ENCODE data around the gene CENPC.

Gene CENPC, protein sequence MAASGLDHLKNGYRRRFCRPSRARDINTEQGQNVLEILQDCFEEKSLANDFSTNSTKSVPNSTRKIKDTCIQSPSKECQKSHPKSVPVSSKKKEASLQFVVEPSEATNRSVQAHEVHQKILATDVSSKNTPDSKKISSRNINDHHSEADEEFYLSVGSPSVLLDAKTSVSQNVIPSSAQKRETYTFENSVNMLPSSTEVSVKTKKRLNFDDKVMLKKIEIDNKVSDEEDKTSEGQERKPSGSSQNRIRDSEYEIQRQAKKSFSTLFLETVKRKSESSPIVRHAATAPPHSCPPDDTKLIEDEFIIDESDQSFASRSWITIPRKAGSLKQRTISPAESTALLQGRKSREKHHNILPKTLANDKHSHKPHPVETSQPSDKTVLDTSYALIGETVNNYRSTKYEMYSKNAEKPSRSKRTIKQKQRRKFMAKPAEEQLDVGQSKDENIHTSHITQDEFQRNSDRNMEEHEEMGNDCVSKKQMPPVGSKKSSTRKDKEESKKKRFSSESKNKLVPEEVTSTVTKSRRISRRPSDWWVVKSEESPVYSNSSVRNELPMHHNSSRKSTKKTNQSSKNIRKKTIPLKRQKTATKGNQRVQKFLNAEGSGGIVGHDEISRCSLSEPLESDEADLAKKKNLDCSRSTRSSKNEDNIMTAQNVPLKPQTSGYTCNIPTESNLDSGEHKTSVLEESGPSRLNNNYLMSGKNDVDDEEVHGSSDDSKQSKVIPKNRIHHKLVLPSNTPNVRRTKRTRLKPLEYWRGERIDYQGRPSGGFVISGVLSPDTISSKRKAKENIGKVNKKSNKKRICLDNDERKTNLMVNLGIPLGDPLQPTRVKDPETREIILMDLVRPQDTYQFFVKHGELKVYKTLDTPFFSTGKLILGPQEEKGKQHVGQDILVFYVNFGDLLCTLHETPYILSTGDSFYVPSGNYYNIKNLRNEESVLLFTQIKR

DNA sequence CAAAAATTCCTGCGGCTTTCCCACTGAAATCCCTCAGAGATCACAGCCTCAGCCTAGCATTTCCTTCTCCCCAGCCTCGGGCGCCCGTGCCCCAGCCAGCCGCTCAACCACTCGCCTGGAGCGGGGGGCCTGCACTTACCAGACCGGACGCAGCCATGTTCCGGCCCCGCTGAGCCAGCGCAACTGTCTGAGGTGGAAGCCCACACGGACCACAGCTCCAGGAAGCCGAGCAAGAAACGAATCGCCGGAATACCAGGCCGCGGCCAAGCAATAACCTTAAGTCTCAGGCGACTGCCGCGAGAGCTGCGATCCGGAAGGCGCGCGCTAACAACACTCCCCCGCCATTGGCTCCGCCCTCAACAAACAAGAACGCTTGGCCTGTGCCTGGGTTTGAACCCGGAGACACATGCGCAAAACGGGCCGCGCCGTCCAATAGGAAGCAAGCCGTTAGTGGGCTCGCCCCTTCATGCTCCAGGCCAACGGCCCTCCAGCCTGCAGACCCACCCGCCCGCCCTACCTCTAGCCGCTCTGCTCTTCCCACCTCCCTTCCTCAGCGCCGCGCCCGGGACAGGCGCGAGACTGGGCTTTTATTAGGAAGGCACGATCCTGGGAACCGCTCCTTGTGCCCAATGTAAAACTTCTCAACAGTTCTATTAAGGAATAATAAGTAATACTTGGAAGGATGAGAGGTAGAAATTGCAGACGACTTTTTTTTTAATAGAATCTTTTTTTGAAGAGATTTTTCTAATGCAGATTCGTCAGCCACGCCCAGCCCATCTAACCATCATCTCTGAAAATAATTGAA, at the start of gene CENPC:
CENPC (minus strand) TSS at position 305 of the 805 bp plus-strand sequence; CDS start at position 157, 148 bp downstream.
- DNase-seq (ENCODE audit: low spot score) = peak; percentile 91

DNA sequence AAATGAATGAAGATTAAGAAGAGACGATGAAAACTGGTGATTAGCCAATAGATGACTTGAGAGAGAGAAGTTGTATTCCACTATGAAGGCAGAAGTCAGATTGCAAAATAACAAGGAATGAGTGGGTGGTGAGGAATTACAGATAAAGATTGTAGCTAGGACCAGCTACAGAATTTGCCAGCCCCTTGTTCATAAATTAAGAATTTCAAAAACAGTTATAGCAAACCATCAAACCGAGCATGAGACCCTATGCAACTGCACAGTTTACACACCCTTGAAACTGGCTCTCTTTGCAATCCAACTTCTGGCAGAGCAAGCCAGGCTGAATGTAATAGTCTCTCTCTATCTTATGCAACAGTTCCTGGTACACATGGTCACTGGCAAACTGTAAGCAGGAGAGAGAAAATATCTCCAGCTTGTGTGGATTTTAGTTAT, 48.5 kb upstream of the CENPC start:
- DNase-seq (ENCODE audit: low spot score) = no peak

DNA sequence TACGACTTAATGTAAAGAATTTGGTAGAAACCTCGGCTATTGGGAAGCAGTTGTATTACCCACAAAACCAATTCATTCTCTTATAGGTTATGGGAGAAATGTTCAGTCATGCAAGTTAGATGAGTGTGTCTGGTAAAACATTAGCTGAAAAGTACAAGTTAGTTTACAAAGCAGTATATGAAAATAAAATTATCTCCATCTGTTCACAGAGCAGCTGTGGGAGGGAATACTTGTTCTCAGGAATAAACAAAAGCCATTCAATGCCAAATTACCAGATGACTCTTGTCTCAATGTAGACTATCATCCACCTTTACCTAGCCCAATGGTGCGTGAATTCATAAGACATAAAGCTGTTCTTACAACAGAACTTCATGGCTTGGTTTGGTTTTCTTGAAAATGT, 41.9 kb upstream of the CENPC start:
- no peak for DNase-seq (ENCODE audit: low spot score)

DNA sequence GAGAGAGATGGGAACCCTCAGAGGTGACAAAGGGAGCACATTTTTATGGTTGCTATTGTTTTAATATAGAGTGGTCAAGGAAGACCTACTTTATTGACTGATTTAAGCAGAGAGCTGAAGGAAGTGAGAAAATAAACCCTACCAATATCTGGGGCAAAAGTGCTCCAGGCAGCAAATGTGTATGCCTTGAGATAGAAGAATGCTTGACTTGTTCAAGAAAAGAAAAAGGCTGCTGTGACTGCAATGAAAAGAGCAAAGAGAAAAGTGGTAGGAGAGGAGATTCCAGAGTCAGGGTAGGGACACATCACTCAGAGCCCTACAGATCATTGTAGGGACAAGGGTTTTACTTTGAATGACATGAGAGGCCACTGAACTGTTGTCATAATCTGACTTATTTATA, 39.2 kb upstream of the CENPC start:
- no peak for DNase-seq (ENCODE audit: low spot score)

DNA sequence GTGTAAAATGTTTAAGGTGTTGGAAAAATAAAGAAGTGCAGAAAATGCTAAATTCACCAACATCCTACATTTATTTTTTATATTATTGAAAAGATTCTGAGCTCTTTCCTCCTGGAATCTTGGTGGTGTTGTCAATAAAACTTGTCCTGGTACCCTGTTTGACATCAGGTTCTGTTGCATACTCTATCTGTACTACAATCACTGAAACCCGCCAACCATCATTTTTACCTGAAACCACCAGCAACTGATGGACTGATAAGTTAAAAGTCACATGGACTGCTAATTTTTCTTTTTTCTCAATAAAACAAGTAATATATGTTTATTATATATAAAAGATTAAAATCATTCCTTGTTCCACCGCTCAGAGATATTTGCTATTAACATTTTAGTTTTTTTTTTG, 36.6 kb upstream of the CENPC start:
- DNase-seq (ENCODE audit: low spot score) = no peak

DNA sequence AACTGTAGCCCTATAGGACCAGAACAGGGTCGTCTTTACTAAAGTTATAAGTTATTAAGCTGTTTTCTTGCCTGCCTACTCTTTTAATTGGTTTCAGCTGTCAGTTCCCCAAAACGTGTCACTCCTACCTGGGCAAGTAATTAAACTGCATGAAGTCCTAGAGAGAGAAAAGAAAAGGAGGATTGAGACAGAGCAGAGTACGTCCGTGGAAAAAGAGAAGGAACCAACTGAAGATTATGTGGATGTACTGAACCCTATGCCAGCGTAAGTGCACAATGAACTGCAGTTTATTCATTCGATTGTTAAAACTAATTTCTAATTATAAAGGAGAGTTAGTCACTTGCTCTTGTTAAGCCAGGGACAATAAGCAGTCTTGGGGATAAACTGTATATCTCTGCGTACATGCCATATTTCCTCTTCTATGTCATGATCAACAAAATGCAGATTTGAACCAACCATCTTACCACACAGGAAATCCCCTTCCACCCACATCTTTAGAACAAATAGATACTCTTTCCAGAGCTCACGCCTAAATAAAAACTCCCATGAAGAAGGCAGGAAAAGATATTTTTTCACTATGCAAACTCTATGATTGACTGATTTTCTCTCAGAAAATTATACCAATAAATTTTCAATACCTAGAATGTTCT, 36.0 kb upstream of the CENPC start:
- no peak for DNase-seq (ENCODE audit: low spot score)

DNA sequence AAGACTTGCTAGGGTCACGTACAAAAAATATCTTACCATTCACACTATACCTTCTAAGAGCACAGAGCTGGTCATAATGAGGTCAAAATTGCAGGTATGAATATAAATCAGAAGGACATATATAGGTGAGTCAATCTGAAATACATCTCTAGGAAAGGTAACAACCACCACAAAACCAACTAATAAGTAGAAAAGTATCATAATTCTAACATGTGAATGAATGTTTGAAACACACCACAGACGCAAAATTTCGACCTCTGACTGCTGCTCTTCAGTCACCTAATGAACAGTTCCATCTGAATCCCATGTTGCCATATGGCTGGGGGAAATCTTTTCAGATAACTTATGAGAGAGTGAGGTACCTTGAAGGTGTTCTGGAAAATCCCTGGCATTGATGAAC, 35.3 kb upstream of the CENPC start:
- no peak for DNase-seq (ENCODE audit: low spot score)

DNA sequence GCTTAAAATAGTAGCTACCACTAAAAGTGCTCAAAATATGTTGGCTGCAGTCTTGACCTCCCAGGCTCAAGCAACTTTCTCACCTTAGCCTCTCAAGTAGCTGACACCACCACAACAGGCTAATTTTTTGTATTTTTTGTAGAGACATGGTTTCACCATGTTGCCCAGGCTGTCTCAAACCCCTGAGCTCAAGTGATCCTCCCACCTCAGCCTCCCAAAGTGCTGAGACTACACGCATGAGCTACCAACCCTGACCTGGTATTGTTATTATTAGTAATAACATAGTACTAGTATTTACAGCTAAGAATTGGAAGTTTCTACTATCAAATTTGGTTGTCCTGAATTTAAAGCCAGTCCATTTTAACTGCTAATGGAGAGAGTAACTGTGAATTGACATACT, 31.2 kb upstream of the CENPC start:
- no peak for DNase-seq (ENCODE audit: low spot score)

DNA sequence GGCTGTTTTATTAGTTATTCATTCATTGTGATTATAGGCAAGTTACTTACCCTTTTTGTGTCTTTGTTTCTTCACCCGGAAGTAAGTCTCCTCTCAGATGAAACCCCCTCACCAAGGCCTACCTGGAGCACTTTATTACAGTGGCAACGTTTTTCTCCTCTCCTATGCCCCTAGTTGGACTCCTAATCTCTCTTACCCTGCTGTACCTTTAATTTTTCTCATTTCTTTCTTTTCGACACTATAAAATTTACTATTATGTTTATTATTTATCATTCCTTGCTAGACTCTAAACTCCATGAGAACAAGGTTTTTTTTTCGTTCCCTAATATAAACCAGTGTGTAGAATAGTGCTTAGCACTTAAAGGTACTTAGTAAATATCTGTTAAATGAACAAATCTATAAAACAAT, 30.8 kb upstream of the CENPC start:
- DNase-seq (ENCODE audit: low spot score) = no peak

DNA sequence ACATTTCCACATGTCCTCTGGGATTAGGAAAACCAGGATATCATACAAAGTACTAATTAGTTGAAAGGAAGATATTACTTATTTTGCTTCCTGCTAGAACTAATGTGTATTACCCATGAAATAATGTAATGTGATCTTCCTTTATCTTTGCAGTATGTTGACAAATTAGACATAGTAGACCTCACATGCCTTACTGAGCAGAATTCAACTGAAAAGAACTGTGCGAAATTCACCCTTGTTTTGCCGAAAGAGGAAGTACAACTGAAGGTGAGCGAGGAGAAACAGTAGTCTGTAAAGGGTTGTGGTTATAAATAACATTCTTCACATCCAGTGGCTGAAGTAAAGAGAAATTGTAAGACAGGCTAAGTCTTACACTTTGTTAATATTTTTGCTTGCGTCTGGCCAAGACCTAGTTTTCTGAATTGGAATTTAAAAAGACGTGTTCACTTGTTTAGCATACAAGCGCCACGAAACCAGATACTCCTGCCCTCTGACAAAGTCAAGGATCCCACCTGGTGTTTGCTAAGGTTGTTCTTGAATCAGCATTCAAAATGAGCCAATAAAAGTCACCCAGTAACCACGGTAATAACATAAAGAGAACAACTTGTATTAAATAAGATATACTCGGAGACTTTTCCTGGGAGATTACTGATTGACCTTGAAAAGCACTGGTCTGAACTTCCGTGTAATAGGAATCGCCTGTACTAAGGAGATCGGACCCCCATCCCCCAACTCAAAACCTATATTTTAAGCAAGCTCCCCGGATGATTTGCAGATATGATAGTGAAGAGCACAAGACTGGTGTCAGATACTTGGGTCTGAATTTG, 30.1 kb upstream of the CENPC start:
- DNase-seq (ENCODE audit: low spot score) = no peak

DNA sequence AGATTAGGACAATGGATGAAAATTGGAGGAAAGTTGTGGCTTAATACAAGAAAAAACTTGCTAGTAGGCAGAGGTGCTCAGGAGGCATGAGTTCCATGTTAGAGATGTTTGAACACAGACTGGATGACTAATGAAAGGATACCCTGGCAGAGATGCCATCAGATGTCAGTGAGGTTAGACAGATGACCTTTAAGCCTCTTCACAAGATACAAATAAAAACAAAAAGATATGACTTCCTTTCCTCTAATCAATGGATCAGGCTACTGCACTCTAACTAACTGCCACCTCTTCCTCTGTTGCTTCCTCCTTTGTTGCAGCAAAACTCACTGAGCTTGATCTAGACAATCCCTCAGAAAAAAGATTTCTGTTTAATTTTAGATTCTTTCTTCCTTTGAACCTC, 27.9 kb upstream of the CENPC start:
- DNase-seq (ENCODE audit: low spot score) = no peak

DNA sequence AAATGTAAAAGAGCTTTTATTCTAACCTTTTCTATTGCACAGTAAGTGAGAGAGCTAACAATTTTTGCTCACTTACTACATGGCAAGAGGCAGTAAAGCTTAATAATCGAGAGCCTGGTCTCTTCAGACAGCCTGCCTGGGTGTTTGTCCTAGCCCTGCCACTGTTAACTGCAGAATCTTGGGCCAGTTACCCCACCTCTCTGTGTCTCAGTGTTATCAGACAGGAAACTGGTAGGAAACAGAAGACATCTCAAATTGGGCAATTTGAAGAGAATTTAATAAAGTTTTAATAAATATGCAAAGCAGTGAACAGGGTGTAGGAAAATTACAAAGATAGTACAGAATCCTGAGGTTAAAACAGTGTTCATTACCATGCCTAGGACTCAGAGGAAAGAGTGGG, 26.7 kb upstream of the CENPC start:
- no peak for DNase-seq (ENCODE audit: low spot score)

DNA sequence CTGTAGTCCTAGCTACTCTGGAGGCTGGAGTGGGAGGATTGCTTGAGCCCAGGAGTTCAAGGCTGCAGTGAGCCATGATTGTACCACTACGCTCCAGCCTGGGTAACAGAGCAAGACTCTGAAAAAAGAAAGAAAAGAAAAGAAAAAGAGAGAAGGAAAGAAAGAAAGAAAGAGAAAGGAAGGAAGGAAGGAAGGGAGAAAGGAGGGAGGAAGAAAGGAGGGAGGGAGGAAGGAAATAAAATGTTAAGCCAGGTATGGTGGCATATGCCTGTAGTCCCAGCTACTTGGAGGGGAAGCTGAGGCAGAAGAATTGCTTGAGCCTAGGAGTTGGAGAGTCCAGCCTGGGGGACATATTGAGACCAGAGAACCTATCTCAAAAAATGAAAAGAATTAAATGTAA, 25.2 kb upstream of the CENPC start:
- no peak for DNase-seq (ENCODE audit: low spot score)

DNA sequence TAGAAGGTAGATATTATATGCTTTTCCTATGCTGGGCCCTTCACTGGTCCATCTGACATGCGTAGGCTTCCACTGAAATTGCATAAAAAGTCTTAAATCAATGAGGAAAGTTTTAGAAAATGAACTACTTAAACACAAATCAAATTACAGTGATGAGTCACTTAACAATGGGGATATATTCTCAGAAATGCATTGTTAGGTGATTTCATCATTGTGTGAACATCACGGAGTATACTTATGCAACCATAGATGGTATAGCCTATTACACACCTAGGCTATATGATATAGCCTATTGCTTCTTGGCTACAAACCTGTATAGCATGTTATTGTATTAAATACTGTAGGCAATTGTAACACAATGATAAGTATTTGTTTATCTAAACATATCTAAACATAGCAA, 23.5 kb upstream of the CENPC start:
- no peak for DNase-seq (ENCODE audit: low spot score)

DNA sequence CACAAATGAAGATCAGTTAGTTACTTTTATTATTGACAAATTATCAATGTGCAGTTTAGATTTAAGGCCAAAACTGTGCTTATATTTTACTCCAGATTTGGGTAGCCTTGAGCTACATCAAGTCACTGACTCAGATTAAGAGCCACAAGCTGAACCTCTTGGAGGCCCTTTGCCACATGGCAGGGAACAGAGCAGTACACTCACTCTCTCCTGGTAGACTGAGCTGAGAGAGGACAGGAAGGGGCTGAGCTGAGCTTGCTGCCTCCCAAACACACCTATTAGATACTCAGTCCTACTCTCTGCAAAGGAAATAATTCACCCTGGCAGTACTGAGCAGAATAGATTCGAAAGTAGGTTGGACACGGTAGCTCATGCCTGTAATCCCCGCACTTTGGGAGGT, 21.0 kb upstream of the CENPC start:
- DNase-seq (ENCODE audit: low spot score) = no peak

DNA sequence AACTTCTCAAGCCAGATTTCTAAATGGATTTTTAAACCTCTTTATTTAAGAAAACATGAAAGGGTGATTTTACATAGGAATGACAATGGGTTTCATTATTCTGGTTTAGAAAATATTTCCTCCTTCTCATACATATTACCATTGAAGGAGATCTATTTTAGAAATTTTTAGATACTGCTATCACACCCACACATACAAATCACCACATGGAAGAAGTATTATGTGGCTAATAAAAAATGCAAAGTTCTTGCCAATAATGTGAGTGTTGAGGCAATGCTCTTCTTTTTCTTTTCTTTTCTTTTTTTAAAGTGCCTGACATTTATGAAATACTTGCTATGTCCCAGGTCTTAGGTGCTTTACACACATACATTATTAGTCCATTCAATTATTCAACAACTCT, 20.0 kb upstream of the CENPC start:
- no peak for DNase-seq (ENCODE audit: low spot score)

DNA sequence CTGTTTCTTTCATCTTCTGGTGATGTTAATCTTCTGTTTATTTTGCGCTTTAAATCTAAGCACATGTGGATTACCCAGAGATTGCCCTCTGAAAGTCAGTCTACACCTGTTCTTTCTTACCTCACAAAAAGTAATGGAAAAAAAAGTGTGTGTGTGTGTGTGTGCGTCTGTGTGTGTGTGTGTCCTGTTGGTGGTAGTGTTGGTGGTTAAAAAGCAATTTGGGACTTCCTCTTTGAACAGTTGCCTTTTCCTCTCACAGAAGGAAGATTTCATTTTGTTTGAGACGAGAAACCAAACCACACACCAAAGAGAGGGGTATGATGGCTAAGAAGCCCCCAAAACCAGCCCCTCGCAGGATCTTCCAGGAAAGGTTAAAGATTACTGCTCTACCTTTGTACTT, 13.2 kb upstream of the CENPC start, which contains the start of gene STAP1:
STAP1 (plus strand) TSS at position 235 of the 400 bp plus-strand sequence; CDS start at position 318, 83 bp downstream.
- no peak for DNase-seq (ENCODE audit: low spot score)

DNA sequence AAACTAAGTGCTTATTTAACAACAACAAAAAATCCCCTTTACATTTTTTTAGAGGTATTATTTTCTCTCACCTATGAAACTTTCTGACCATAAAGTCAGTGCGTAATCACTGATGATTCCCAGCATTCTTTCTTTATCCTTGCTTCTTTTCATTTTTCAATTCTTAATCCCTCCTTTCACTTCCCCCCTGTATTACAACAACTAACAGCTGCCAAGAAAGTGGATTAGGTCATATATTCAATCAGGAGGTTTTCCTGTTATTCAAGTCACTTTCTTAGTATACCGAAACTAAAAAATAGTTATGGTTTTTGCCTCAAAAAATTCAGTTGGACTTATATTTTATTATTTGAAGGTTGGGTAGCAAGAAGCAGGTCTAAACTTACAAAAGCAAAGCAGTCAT, 11.1 kb upstream of the CENPC start:
- no peak for DNase-seq (ENCODE audit: low spot score)

DNA sequence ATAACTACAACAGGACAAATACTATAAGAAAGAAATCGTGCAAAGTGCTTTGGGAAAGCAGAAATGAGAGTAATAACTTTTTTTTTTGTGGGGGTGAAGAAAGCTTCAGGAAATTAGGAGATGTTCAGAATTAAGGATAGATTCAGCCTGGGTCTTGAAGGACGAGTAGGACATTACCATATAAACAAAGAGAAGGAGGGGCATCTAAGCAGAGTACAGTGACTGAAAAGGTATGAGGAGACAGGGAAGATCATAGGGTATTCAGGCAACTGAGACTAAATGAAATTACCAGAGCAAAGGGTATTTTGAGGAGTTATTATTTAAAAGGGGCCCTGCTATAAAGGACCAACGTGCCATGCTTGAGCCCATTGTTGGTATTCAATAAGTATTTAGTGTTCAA, 10.1 kb upstream of the CENPC start:
- no peak for DNase-seq (ENCODE audit: low spot score)

DNA sequence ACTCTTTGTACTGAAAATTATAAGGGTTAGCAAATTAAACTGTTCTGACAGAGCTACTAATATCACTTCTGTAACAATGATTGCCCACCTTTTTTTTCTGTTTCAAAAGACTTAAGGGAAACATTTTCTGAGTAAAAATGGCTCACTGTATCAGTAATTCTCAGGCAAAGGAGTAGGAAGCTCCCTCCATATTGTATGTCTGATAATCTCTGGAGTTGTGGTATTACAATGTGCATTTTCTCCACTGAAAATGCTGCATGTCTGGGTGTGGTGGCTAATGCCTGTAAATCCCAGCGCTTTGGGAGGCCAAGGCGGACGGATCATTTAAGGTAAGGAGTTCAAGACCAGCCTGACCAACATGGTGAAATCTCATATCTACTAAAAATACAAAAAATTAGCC, 8.8 kb upstream of the CENPC start:
- no peak for DNase-seq (ENCODE audit: low spot score)
